ENCODE measurements around the gene CDK5R1. TPM values are rescaled to one million over a fixed set of nuclear protein-coding genes. Genes with fewer than 3 reads are reported as not detected.
A peak's percentile ranks its signal among the peaks of the same experiment; 100 is the strongest.
"Not testable (repeated sequence)": the region's sequence is repeated elsewhere in the genome, so short reads cannot be mapped to it uniquely, and the experiment has no call there.

Gene CDK5R1
- total RNA-seq, 2 experiments from 2014 or later = 12.4 to 13.1 TPM

DNA sequence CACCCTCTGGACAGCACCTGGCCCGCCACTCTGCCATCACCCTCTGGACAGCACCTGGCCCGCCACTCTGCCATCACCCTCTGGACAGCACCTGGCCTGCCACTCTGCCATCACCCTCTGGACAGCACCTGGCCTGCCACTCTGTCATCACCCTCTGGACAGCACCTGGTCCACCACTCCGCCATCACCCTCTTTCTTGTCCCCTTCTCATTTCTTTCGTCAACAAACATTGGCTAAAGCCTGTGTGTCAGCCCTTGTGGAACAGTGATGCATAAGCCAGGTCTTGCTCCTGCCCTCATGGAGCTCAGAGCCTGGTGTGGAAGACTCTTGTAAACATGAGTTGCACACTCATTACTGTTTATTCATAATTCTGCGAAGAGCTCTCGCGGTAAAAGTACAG lies 31.2 kb downstream of the CDK5R1 start:
- ChIA-PET CTCF (interaction anchor here (0.6 to 3.1 kb wide), 4 partner anchors 26 to 56 kb away, joined by 3 to 13 read pairs (median 7); partner anchors contain the start of gene CDK5R1), POLR2A (interaction anchor here (1.2 to 2.6 kb wide), 2 partner anchors 27 to 31 kb away, joined by 5 to 11 read pairs; partner anchors contain the start of gene CDK5R1)
- H3K4me1 Mint-ChIP-seq (ENCODE audit: low read depth) = peaks cover 67% of the 10 kb centered on the region
- H3K27me3 Mint-ChIP-seq = no peaks in the 10 kb centered on the region
- intact Hi-C loops (cut with micrococcal nuclease) = loop anchor here (1.0 kb wide), 1 partner anchor 15 kb away; no protein-coding TSS in a partner anchor
- H3K4me3 Mint-ChIP-seq = no peak overlapping the region
- H3K27ac Mint-ChIP-seq = peak overlapping the region; percentile 35
- no peaks in the 10 kb centered on the region for H3K9me3 Mint-ChIP-seq
- DNase-seq = no peak
- H3K36me3 Mint-ChIP-seq = no peaks in the 10 kb centered on the region

DNA sequence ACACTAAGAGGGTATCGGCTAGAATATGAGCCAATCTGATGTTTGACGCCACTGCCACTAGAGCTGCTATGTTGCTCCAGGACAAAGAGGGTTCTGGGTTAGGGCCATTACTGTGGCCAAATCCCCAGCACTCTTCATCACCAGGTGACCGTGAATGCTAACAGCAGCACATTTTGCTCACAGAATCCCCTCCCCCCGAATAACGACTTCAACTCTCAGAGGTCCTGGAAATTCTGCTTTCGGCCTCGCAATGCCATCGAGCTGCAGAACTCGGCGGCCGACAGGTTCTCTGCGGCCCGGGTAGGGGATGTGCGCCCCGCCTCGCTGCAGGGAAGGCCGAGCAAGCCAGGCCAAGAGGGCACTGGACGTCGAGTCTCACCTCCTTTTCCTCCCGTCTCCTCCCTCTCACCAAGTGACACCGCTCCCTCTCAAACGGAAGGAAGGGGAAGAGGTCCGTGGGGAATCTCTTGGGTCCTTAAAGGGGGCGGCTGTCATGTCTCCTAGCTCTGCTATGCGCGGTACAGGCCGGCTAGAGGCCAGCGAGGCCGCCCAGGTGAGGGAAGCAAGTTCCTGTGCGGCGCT lies 31.9 kb downstream of the CDK5R1 start:
- no peak for DNase-seq
- peaks cover 70% of the 10 kb centered on the region for H3K4me1 Mint-ChIP-seq (ENCODE audit: low read depth)
- ChIA-PET POLR2A (interaction anchor here (2.0 to 2.6 kb wide), 2 partner anchors 31 to 32 kb away, joined by 8 to 11 read pairs; partner anchors contain the start of gene CDK5R1), CTCF (interaction anchor here (0.6 to 3.1 kb wide), 4 partner anchors 27 to 57 kb away, joined by 3 to 13 read pairs (median 7); partner anchors contain the start of gene CDK5R1)
- H3K4me3 Mint-ChIP-seq = peak overlapping the region; percentile 55
- intact Hi-C loops (cut with micrococcal nuclease) = no loop called here
- H3K36me3 Mint-ChIP-seq = no peaks in the 10 kb centered on the region
- H3K27me3 Mint-ChIP-seq = no peaks in the 10 kb centered on the region
- H3K9me3 Mint-ChIP-seq = no peaks in the 10 kb centered on the region
- H3K27ac Mint-ChIP-seq = peak overlapping the region; percentile 59

DNA sequence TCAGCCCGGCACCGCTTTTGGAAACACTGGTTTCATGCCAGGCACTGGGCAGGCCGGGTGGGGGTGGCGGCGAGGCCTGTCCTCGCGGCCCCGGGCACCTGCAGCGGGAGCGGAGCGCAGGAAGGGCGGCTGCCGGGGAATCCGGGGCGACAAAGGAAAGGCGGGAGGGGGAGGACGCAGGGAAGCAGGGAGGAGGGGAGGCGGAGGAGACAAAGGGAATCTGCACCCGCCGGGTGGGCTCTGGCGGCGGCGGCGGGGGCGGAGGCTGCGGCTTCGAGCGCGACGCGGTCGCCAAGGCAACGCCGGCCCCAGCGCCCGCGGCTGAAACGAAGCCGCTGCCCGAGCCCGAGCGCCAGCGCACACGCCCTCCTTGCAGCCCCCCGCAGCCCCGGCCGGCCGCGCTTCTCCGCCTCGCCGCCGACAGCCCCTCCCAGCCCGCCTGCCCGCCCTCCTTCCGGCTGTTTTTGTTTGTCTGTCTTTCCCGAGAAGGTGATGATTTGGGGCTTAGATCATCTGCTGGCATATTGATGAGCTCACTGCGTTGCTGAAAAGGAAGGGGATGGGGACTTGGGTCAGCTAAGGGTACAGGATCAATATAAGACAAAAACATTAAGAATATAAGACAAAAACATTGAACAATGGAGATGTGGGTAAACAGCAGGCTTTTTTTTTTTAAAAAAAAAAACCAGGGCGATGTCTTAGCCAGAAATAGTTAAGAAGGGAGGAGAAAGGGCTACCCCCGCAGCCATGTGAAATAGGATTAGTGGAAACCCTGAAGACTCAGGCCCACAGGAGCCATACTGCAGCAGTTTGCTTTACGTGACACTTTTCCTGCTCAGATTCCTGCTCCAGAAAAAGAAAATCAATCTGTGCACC lies 32.7 kb downstream of the CDK5R1 start:
- no peaks in the 10 kb centered on the region for H3K27me3 Mint-ChIP-seq
- ChIA-PET POLR2A (interaction anchor here (1.0 to 2.0 kb wide), 3 partner anchors 16 to 33 kb away, joined by 3 to 8 read pairs (median 4); partner anchors contain the start of gene CDK5R1), CTCF (interaction anchor here (0.6 to 3.1 kb wide), 4 partner anchors 12 to 58 kb away, joined by 3 to 13 read pairs (median 8); partner anchors contain the start of gene CDK5R1)
- H3K9me3 Mint-ChIP-seq = no peaks in the 10 kb centered on the region
- peak; percentile 87 for DNase-seq
- no peaks in the 10 kb centered on the region for H3K36me3 Mint-ChIP-seq
- H3K27ac Mint-ChIP-seq = peak overlapping the region; percentile 90
- peak overlapping the region; percentile 79 for H3K4me3 Mint-ChIP-seq
- H3K4me1 Mint-ChIP-seq (ENCODE audit: low read depth) = peaks cover 78% of the 10 kb centered on the region
- intact Hi-C loops (cut with micrococcal nuclease) = loop anchor here (5.0 to 10.0 kb wide), 4 partner anchors 85 to 395 kb away; partner anchors contain the start of gene ZNF207

DNA sequence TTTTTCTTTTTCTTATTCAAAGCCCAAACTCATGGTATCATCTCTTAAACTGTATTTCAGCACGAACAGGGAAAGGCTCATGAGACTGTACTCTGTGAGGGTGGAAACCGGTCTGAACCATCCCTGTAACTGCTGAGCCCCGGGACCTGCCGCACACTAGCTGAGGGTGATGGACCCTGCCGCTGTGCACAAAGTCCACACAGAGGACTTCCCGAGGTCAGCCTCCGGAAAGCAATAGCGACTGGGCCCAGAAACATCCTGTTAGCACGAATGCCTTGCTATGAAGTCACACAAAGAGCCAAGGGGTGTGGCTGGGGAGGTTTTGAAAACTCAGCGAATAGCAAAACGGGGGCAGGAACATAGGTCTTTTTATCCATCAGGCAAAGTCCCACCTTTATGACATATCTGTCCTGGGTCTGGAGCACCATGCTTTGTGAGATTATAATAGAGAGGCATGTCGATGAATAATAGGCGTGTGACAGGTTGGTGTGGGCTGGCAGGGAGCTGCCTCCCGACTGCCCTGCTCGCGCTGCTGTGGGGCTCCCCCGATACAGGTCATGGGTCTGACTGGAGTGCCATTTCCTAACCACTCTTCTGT lies 33.4 kb downstream of the CDK5R1 start:
- Mint-ChIP-seq H3K9me3 (no peaks in the 10 kb centered on the region), H3K27ac (peak overlapping the region; percentile 90), H3K36me3 (no peaks in the 10 kb centered on the region), H3K4me3 (peak overlapping the region; percentile 79), H3K27me3 (no peaks in the 10 kb centered on the region), H3K4me1 (ENCODE audit: low read depth) (peaks cover 83% of the 10 kb centered on the region)
- intact Hi-C loops (cut with micrococcal nuclease) = loop anchor here (5.0 to 10.0 kb wide), 4 partner anchors 85 to 395 kb away; partner anchors contain the start of gene ZNF207
- DNase-seq = peak; percentile 80
- ChIA-PET POLR2A (interaction anchor here (0.7 to 2.0 kb wide), 4 partner anchors 16 to 44 kb away, joined by 3 to 8 read pairs (median 4); partner anchors contain the start of gene CDK5R1), CTCF (interaction anchor here (0.6 to 2.5 kb wide), 4 partner anchors 13 to 76 kb away, joined by 3 to 11 read pairs (median 4); partner anchors contain the start of genes CDK5R1 and PSMD11)

GRCh38 chr17:32520737-32521404 lies 34.1 kb downstream of the CDK5R1 start:
- ChIA-PET POLR2A (interaction anchor here (0.7 to 2.0 kb wide), 2 partner anchors 34 to 43 kb away, joined by 3 to 8 read pairs; partner anchors contain the start of gene CDK5R1), CTCF (interaction anchor here (0.8 kb wide), 1 partner anchor 76 kb away, joined by 3 read pairs; the partner anchor contains the start of gene PSMD11)
- Mint-ChIP-seq H3K4me3 (no peak overlapping the region), H3K4me1 (ENCODE audit: low read depth) (peaks cover 76% of the 10 kb centered on the region), H3K9me3 (no peaks in the 10 kb centered on the region), H3K36me3 (no peaks in the 10 kb centered on the region), H3K27ac (peak overlapping the region; percentile 90), H3K27me3 (no peaks in the 10 kb centered on the region)
- intact Hi-C loops (cut with micrococcal nuclease) = loop anchor here (5.0 to 10.0 kb wide), 4 partner anchors 84 to 394 kb away; partner anchors contain the start of gene ZNF207
- no peak for DNase-seq

DNA sequence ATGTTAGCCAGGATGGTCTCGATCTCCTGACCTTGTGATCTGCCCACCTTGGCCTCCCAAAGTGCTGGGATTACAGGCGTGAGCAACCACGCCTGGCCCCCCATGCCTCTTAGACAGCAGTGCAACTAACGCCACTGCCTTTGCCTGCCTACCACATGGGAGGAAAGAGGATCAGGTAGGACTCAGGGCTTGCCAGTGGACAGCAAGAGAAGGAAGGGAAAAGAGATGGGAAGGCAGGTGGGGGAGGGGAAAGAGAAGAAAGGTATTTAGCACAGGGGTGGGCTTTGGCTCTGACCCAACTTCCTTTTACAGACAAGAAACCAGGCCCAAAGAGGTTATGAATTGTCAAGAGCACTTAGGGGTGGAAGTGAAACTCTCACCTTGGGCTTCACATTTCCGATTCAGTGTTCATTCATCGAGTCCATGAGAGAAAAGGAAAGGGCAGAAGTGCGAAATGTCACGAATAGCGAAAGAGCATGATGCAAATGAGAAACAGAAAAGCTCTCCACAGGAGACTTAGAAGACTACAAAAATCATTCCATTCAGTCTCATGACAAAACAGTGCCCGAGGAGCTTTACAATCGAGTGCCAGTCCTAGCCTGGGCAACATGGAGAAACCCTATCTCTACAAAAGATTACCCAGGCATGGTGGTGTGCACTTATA lies 36.4 kb downstream of the CDK5R1 start:
- CTCF ChIA-PET = interaction anchor here (0.6 to 2.0 kb wide), 8 partner anchors 19 to 354 kb away, joined by 3 to 9 read pairs (median 4); partner anchors contain the start of gene PSMD11
- Mint-ChIP-seq H3K9me3 (no peaks in the 10 kb centered on the region), H3K4me1 (ENCODE audit: low read depth) (peaks cover 60% of the 10 kb centered on the region), H3K4me3 (peak overlapping the region; percentile 3), H3K36me3 (no peaks in the 10 kb centered on the region), H3K27ac (peak overlapping the region; percentile 98), H3K27me3 (no peaks in the 10 kb centered on the region)
- DNase-seq = peak; percentile 72
- intact Hi-C loops (cut with micrococcal nuclease) = loop anchor here (1.0 to 10.0 kb wide), 10 partner anchors 20 to 392 kb away; partner anchors contain the start of genes MYO1D and ZNF207
- POLR2A ChIA-PET = interaction anchor here (0.6 to 3.7 kb wide), 9 partner anchors 8 to 61 kb away, joined by 3 to 38 read pairs (median 6); partner anchors contain the start of gene CDK5R1

DNA sequence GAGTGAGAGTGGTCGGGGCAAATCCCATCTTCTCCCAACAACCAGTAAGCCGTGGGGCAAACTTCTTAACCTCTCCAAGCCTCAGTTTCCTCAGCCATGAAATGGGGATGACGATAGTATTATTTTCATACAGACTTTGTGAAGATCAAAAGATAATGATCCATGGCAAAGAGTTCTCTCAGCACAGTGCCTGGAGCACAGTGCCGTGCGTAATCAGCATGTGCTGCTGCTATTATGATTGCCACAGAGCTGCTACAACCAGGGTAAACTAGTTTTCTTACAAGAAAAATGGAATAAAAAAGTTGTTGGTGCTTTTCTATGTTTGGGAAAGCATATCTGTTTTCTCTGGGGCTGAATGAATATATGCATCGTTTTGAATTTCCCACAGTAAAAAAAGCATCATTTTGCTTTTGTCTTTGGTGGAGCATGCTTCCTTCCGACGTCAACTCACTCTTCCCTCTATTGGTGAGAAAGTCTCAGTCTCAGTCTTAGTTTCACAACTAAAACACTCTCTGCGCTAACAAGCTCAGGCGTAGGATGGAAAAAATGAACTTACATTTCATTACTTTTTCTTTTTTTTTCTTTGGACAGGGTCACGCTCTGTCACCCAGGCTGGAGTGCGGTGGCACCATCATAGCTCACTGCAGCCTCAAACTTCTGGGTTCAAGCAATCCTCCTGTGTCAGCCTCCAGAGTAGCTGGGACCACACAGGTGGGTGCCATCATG lies 37.2 kb downstream of the CDK5R1 start:
- POLR2A ChIA-PET = interaction anchor here (0.6 to 3.7 kb wide), 11 partner anchors 8 to 353 kb away, joined by 3 to 38 read pairs (median 5); partner anchors contain the start of genes CDK5R1 and MYO1D
- H3K9me3 Mint-ChIP-seq = no peaks in the 10 kb centered on the region
- H3K4me3 Mint-ChIP-seq = peak overlapping the region; percentile 57
- H3K4me1 Mint-ChIP-seq (ENCODE audit: low read depth) = peaks cover 60% of the 10 kb centered on the region
- DNase-seq = peak; percentile 72
- intact Hi-C loops (cut with micrococcal nuclease) = loop anchor here (1.0 to 10.0 kb wide), 13 partner anchors 12 to 391 kb away; partner anchors contain the start of genes MYO1D, PSMD11 and ZNF207
- no peaks in the 10 kb centered on the region for H3K27me3 Mint-ChIP-seq
- peak overlapping the region; percentile 98 for H3K27ac Mint-ChIP-seq
- H3K36me3 Mint-ChIP-seq = no peaks in the 10 kb centered on the region
- CTCF ChIA-PET = interaction anchor here (0.6 to 2.3 kb wide), 12 partner anchors 20 to 386 kb away, joined by 3 to 11 read pairs (median 4); partner anchors contain the start of genes CDK5R1 and PSMD11

DNA sequence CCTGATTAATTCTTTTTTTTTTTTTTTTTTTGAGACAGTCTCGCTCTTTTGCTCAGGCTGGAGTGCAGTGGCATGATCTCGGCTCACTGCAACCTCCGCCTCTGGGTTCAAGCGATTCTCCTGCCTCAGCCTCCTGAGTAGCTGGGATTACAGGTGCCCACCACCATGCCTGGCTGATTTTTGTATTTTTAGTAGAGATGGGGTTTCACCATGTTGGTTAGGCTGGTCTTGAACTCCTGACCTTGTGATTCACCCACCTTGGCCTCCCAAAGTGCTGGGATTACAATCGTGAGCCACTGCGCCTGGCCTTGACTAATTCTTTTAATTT lies 37.7 kb downstream of the CDK5R1 start:
- not testable (repeated sequence) for H3K4me3 Mint-ChIP-seq, DNase-seq, H3K36me3 Mint-ChIP-seq, H3K27me3 Mint-ChIP-seq, H3K9me3 Mint-ChIP-seq
- intact Hi-C loops (cut with micrococcal nuclease) = loop anchor here (1.0 to 10.0 kb wide), 7 partner anchors 12 to 390 kb away; partner anchors contain the start of genes PSMD11 and ZNF207
- ChIA-PET POLR2A (interaction anchor here (0.8 to 3.7 kb wide), 9 partner anchors 10 to 353 kb away, joined by 3 to 38 read pairs (median 6); partner anchors contain the start of genes CDK5R1 and MYO1D), CTCF (interaction anchor here (0.9 to 2.3 kb wide), 9 partner anchors 33 to 385 kb away, joined by 3 to 11 read pairs (median 8); partner anchors contain the start of genes CDK5R1 and PSMD11)
- H3K4me1 Mint-ChIP-seq (ENCODE audit: low read depth) = peaks cover 63% of the 10 kb centered on the region
- H3K27ac Mint-ChIP-seq = peak overlapping the region; percentile 98

DNA sequence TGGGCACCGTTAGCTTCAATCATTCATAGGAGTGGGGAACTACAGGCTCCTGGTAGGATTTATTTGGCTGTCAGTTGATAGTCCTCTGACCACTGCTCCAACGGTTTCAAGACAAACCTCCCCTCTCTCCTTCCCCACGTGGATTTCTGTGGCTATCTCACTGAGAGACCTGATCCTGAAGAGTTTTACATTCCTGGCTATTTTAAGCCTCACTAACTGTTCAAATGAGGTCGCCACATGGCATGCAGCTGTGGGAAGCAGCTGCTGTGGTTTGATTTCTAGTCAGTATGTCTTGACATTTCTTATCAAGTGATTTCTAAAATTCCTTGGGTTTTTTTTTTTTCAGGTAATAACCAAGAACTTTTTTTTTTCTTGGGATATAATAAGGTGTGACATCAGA lies 38.3 kb downstream of the CDK5R1 start:
- POLR2A ChIA-PET = interaction anchor here (3.7 kb wide), 1 partner anchor 37 kb away, joined by 38 read pairs; the partner anchor contains the start of gene CDK5R1
- Mint-ChIP-seq H3K9me3 (no peaks in the 10 kb centered on the region), H3K4me1 (ENCODE audit: low read depth) (peaks cover 59% of the 10 kb centered on the region), H3K27me3 (no peaks in the 10 kb centered on the region), H3K4me3 (no peak overlapping the region), H3K36me3 (no peaks in the 10 kb centered on the region), H3K27ac (no peak overlapping the region)
- CTCF ChIA-PET = interaction anchor here (0.9 to 2.3 kb wide), 4 partner anchors 42 to 384 kb away, joined by 3 to 11 read pairs (median 9); partner anchors contain the start of gene PSMD11
- no peak for DNase-seq
- intact Hi-C loops (cut with micrococcal nuclease) = loop anchor here (10.0 kb wide), 2 partner anchors 80 to 390 kb away; no protein-coding TSS in a partner anchor
